Activated gamma-delta T cell treated with Interleukin-2 at 50 U/mL for 16 hours (primary cell): ENCODE results near the gene TCF12.
"Not testable (repeated sequence)": the region's sequence is repeated elsewhere in the genome, so short reads cannot be mapped to it uniquely, and the experiment has no call there.

ENCODE experiments used
- DNase-seq: peaks from one replicate; pipeline ENCODE4 v3.0.0-alpha.2; 2020

TCF12 gene

GRCh38 chr15:57097919-57098543 lies 179.6 kb downstream of the TCF12 start:
- DNase-seq: not testable (repeated sequence)

- no peak for DNase-seq
These were observed 180.5 kb downstream of the TCF12 start for GRCh38 chr15:57098896-57099295.

- DNase-seq: no peak
These were observed 181.7 kb downstream of the TCF12 start for GRCh38 chr15:57100136-57100539.

- DNase-seq: no peak
These were observed 184.4 kb downstream of the TCF12 start for GRCh38 chr15:57102858-57103257.

GRCh38 chr15:57108296-57108695 lies 189.9 kb downstream of the TCF12 start:
- no peak for DNase-seq

GRCh38 chr15:57109005-57109404 lies 190.6 kb downstream of the TCF12 start:
- DNase-seq: no peak

GRCh38 chr15:57111002-57111401 lies 192.6 kb downstream of the TCF12 start:
- no peak for DNase-seq

GRCh38 chr15:57112178-57112577 lies 193.7 kb downstream of the TCF12 start:
- DNase-seq: no peak

- no peak for DNase-seq
These were observed 195.6 kb downstream of the TCF12 start for GRCh38 chr15:57114070-57114469.

- DNase-seq: no peak
These were observed 199.8 kb downstream of the TCF12 start for GRCh38 chr15:57118013-57118799.

- DNase-seq: no peak
These were observed 203.8 kb downstream of the TCF12 start for GRCh38 chr15:57122080-57122840.

GRCh38 chr15:57124036-57124435 lies 205.6 kb downstream of the TCF12 start:
- no peak for DNase-seq

- DNase-seq: no peak
These were observed 210.6 kb downstream of the TCF12 start for GRCh38 chr15:57129064-57129463.

GRCh38 chr15:57130956-57131355 lies 212.5 kb downstream of the TCF12 start:
- no peak for DNase-seq

- DNase-seq: peak; percentile 20
These were observed 214.9 kb downstream of the TCF12 start for GRCh38 chr15:57133127-57133968.

GRCh38 chr15:57134071-57134605 lies 215.7 kb downstream of the TCF12 start:
- no peak for DNase-seq

GRCh38 chr15:57134851-57135250 lies 216.4 kb downstream of the TCF12 start:
- no peak for DNase-seq

- no peak for DNase-seq
These were observed 217.4 kb downstream of the TCF12 start for GRCh38 chr15:57135800-57136199.

- DNase-seq: no peak
These were observed 219.9 kb downstream of the TCF12 start for GRCh38 chr15:57138349-57138788.

GRCh38 chr15:57143511-57144078 lies 225.2 kb downstream of the TCF12 start:
- DNase-seq: no peak

GRCh38 chr15:57144448-57144847 lies 226.0 kb downstream of the TCF12 start:
- no peak for DNase-seq
